Vagina (tissue), 2 donors: Measurements from ENCODE around the gene TMEM121B.

Experiments
- CTCF ChIP-seq, 3 experiments: fragments of 450-650 bp in 2 of 3; fragments of 200-600 bp in 1 of 3; sonication (generic) in 1 of 3; IDR thresholded peaks; one replicate each; pipeline ENCODE4 v1.5.1; 2017 to 2019; ENCODE audit warnings: antibody characterized with exemption in 3 of 3, mild to moderate bottlenecking in 2 of 3, moderate library complexity in 2 of 3
- POLR2A ChIP-seq, 2 donors: fragments of 450-650 bp; IDR thresholded peaks; one replicate each; pipeline ENCODE4 v1.6.1; 2017; ENCODE audit warnings: antibody characterized with exemption in 2 of 2, mild to moderate bottlenecking in 2 of 2, moderate library complexity in 2 of 2
- POLR2AphosphoS5 ChIP-seq, 2 donors: sonication (generic); formaldehyde crosslinking; IDR thresholded peaks; one replicate each; pipeline ENCODE4 v1.9.0; 2017; ENCODE audit warnings: antibody characterized with exemption in 2 of 2, mild to moderate bottlenecking in 2 of 2, low read depth in 1 of 2; ENCODE audit not compliant: insufficient read depth in 1 of 2

GRCh38 chr22:17097062-17097461 lies 24.1 kb downstream of the TMEM121B start:
- TF ChIP-seq CTCF (IDR thresholded peaks at IDR 0.05) (no peak), POLR2AphosphoS5 (IDR thresholded peaks at IDR 0.05; ENCODE audit: insufficient read depth in 1 of 2, low read depth in 1 of 2) (no peak), POLR2A (IDR thresholded peaks at IDR 0.05) (no peak)
